HG02588 (cell line): Measurements from ENCODE around the gene GLIPR2.
A peak's percentile ranks its signal among the peaks of the same experiment; 100 is the strongest.
"Not testable (repeated sequence)": the region's sequence is repeated elsewhere in the genome, so short reads cannot be mapped to it uniquely, and the experiment has no call there.

Source experiments
- ATAC-seq: cut with Tn5 transposase; IDR thresholded peaks from one replicate; pipeline ENCODE4 v1.9.1; 2021; ENCODE audit warnings: mild to moderate bottlenecking, moderate library complexity; ENCODE audit not compliant: unreplicated experiment

Gene GLIPR2, protein sequence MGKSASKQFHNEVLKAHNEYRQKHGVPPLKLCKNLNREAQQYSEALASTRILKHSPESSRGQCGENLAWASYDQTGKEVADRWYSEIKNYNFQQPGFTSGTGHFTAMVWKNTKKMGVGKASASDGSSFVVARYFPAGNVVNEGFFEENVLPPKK

DNA sequence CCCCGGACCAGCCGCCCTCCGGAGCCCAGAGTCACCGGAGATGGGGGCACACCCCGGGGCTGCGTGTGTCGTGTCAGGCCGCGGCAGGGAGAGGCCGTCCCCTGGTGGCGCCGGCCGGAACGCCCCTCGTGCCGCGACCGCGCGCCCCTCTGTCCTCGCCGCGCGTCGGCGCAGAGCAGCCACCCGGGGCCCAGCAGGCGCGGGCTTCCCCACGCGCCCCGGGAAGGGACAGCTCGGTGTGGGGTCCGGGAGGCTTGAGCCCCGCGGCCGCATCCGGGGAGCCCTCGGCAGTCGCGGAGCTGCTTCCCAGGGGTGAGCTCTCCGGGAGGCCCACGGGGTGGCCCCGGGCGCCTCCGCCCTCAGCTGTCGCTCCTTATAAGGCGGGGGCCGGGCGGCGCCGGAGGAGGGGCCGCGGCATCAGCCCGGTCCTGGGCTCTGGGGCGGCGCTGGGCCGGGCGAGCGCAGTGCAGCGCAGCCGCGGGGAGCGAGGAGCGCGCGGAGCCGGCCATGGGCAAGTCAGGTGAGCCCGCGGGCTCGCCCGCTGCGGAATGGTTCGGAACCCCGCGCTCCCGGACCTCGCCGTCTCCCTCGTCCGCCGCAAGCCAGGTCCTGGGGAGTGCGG is at the start of gene GLIPR2:
GLIPR2 (plus strand) TSS at position 462 of the 622 bp plus-strand sequence; CDS start at position 508, 46 bp downstream.
- peak; percentile 94 for ATAC-seq

DNA sequence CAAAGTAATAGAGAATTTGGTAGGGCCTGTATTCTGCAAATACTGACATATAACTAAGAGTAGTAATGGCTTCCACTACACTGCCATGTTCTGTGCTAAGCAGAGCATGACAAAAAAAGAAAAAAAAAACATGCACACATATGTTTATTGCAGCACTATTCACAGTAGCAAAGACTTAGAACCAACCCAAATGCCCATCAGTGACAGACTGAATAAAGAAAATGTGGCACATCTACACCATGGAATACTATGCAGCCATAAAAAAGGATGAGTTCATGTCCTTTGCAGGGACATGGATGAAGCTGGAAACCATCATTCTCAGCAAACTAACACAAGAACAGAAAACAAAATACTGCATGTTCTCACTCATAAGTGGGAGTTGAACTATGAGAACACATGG is 49.5 kb upstream of the GLIPR2 start:
- not testable (repeated sequence) for ATAC-seq

DNA sequence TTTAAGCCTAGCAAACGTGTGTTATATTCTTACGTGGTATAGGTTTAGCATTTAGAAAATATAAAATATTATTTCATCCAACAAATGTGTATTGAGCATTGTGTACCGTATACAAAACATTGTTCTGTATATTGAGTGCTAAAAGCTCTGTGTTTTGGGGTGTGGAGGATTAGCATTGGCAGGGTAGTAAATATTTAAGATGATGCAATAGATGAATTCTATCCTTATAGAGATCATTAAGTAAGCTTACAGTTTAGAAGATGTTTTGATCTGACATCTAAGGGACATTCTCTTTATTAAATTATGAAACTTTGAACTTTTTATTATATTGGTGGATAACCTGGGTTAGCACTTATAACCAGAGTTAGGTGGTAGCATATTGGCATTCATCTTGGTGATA is 48.5 kb upstream of the GLIPR2 start:
- ATAC-seq, result no peak

DNA sequence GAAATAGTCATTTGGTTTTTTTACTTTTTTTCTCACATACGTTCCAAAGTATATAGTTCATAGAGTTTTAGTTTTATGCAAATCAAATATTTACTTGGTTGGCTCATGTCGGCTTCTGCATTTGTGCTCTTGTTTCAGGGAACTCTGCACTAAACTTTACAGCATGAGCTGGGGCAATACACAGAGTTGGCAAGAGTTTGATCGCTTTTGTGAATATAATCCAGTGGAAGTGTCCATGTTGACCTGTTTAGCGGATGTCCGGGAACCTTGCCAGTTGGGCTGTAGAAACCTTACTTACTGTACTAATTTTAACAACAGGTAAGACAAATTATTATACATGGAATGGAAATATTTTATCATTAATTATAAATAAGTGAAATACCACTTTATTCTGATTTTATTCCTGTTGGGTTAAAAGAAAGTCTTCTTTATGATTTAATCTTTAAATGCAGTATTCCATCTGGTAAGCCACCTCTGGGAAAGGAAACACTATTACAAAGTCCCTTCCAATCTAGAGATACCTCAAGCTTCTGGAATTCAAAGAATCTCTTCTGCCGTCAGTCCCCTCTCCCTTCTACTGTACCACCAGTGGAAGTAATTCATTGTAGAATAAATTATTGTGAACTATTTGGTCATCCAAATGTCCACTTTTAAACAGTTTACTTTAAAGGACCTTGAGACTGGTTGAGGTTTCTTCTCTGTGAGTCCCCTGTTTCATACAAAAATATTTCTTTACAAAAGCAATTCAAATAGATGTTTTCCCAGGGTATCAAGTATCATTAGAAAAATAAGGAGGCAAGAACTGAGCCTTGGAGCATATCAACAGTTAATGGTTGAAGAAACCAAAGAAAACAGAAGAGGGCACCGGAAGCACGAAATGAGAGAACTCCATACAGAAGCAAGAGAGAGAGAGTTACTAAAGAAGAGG is 45.2 kb upstream of the GLIPR2 start:
- ATAC-seq, result no peak

DNA sequence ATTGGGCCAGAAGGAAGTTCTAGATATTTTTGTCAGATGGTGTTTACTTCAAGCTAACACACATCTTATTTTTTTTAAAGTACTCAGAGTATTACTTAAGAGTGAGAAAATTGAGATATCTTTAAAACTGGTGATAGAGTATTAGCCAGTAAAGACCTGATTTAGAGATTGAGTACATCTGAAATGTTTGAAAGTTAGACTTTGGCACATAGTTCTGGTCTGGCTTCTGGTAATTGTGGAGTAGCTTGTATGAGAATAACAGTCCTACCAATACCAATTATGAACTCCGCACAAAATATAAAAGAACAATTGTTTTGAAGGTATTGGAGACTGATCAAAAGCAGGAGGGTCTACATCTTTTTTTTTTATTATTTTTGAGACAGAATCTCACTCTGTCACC is 44.5 kb upstream of the GLIPR2 start:
- ATAC-seq, result no peak

DNA sequence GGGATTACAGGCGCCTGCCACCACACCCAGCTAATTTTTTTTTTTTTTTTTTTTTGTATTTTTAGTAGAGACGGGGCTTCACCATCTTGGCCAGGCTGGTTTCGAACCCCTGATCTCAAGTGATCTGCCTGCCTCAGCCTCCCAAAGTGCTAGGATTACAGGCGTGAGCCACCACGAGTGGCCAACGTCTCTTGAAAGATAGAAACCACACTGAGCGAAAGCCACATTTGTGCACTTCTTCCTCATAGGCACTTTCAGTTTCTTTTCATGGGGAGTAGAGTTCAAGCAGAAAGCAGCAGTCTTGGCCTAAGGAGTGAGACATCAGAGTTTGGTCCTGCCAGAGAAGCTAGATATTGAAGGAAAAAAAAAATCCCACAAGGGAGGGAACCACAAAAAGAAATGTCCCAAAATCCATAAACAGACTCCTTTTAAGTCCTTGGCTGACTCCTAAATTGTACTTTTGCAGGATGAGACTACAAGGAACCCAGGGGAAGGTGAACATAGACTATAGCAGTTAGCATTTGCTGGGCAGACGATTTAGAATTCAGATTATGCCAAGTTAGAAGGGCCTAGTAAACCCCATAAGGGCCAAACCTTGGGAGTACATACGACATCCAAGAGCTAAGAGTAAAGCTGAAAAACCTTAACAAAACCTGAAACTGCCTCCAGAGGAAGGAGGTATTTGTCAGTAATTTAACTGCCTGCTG is 43.9 kb upstream of the GLIPR2 start:
- ATAC-seq, result no peak

DNA sequence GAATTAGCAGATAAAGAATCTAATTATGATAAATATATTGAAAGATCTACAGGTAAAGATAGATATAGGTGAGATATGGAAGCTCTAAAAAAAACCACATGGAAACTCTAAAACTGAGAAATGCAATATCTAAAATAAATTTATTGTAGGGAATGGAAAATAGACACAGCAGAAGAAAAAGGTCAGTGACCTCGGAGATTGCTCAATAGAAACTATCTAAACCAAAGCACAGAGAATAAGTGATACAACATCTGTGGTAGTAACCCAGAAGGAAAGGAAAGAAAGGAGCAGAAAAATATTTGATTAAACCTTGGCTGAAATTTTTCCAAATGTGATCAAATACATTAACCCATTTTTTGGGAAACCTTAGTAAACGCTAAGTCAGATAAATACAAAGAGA is 43.1 kb upstream of the GLIPR2 start:
- no peak for ATAC-seq

DNA sequence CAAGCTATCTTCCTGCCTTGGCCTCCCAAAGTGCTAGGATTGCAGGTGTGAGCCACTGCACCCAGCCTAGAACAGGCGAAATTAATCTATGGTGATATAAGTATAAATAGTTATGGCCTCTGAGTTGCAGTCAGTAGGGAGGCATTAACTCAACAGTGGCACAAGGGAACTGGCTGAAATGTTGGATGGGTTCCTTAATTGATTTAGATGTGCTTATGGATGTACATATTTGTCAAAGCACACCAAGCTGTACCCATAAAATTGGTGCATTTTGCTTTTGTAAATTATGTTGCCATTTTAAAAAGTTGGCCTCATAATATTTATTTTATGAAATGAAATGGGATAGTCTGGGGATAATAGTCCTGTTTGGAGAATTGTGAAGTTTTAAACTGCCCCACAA is 36.8 kb upstream of the GLIPR2 start:
- no peak for ATAC-seq

DNA sequence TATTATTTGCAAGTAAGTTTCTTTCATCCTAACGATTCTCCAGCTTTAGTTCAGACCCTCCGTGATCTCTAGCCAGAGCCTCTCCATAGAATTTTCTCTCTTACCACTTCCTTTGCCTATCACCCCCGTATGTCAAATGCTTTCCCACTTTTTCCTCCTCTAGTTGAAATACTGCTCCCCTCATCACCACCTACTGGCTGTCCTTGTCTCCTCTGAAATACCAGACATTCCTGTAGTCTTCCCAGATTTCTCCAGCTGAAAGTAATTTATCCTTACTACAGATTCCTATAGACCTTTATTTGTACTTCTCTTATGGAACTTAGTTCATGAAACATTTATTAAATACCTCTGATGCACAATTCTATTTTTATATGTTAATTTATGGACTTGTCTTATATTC is 36.0 kb upstream of the GLIPR2 start:
- no peak for ATAC-seq

DNA sequence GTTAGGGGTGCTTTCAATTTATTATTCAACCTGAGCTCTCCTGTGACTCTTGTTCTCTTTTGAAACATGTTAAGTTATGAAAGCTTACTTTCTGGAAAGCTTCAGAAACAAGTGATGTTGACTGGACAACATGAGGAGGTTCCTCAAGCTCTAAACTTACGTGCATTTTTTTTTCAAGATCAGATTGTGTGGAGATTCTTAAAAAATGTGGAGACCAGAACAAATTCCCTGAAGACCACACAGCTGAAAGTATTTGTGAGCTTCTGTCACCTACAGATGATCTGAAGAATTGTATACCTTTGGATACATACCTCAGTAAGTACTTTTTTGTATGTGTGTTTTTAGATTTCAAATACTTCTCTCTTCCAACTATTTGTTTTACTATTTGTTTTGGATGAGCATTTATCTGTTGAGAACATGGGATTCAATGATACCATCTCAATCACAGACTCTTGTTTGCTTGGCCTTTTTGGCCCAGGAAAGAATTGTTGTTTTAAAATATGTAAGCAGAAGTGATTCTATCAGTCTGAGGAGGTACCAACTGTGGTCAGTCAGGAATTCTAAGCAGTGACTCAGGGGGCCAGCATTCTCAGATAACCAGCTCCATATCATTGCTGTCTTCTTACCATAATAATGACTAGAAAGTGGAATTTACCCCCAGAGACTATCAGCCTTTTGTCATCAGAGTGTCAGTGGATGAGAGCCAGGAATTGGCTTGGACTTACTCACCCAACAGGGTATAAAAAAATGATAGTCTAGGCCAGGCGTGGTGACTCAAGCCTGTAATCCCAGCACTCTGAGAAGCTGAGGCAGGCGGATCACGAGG is 34.4 kb upstream of the GLIPR2 start:
- ATAC-seq, result no peak

DNA sequence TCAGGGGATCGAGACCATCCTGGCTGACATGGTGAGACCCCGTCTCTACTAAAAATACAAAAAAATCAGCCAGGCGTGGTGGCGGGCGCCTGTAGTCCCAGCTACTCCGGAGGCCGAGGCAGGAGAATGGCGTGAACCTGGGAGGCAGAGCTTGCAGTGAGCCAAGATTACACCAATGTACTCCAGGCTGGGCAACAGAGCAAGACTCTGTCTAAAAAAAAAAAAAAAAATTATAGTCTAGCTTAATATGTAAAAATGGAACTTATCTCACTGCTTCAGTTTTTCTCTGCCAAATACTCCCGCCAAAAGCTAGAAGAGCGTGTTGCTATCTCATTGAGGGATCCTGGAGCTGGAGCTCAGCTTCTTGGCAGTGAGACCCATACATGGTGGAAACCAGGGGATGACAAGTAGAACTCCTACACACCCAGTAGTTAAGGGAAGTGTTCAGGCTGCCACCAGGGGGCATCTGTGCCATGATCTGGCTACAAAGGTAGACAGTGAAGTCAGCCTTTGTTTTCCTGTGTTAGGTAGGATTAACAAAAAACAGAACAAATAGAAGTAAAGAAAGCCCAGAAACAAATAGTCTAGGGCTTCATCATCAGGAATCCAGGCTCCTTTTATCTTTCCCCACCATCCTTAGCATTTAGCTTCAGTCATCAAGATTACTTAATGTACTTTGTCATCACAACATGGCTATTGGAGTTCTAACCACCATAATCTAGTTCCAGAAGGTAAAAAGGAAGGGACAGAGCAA is 33.6 kb upstream of the GLIPR2 start:
- ATAC-seq, result no peak

DNA sequence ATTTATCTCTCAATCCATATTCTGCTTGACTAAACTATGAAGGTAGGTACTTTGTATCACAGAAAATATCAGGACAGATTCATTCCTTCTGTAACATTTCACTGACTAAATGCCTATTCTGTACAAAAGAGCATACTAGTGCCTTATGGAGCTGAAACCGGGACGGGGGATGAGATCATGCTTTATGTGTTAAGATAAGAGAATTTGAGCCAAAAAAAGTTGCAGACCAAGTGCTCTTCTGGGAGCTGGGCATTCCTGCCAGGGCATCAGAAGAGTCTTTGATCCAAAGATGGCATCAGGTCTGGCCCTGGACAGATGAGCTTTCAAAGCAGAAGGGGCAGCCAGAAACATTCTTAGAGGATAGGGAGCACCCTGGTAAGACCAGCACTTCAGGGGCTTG is 27.5 kb upstream of the GLIPR2 start:
- ATAC-seq, result no peak

DNA sequence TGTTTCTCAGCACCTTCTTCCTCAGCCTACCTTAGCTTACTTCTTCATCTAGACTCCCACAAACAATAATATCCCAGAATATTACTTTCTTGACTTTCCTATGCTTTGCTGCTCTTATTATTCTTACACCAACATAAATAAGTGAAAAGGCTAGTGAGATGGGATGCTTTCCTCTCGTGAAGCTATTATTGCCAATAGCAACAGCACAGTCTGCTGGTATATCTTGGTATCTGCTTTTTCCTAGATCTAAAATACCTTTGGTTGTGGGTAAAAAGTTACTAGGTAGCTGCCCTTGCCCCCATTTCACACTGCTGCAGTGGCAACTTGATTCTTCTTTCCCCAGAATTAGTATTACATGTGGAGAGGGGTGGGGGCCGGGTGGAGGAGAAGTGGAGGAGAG is 26.1 kb upstream of the GLIPR2 start:
- ATAC-seq, result no peak

DNA sequence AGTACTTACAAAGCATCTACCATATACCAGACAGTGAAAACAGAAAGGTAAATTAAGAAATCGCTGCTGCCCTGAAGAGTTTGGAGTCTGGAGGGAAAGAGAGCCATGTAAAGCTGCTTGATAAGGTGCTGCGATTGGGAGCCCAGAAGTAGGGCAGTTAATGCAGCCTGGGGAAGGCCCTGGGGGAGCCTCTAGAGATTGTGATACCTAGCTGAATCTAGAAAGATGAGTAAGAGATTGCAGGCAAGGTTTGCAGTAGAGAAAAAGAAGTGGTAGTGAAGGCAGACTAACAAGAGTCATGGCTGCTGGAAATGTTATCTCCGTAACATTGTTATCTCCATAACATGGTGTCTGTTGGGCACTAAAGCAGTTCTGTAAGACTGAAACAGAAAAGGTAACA is 24.0 kb upstream of the GLIPR2 start:
- ATAC-seq, result no peak

DNA sequence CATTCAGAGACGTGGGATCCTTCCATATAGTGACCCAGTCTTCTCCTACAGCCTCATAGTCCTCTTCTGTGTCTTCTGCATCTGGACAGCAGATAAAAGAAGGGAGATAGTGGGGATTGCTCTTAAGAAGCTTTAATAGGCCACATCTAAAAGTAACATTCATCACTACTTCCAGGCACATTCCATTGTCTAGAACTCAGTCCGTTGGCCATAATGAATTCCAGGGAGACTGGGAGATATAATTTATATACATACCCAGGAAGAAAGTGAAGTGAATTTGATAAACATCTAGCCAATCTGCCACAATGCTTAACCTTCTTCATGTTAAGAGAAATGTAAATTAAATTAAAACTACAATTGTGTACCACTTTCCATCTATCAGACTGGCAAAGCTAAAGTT is 22.5 kb upstream of the GLIPR2 start:
- ATAC-seq, result no peak

DNA sequence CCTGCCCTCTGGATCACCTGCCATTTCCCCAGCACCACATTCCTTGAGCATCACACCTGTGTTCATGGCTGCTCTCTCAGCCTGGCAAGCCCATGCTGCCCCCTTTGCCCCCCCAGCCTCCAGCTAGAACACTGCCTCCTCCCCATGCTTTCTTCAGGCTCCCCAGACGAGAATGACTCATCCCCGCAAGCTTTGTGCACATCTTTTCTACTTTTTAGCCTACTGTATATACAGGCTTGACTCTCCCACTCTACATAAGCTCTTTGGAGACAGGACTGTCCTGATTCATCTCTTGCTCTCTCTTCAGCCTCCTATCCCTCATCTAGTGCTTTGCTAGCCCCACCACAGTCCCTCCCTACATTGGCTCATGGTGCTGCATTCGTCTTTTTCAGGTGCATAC is 19.9 kb upstream of the GLIPR2 start:
- ATAC-seq, result no peak

DNA sequence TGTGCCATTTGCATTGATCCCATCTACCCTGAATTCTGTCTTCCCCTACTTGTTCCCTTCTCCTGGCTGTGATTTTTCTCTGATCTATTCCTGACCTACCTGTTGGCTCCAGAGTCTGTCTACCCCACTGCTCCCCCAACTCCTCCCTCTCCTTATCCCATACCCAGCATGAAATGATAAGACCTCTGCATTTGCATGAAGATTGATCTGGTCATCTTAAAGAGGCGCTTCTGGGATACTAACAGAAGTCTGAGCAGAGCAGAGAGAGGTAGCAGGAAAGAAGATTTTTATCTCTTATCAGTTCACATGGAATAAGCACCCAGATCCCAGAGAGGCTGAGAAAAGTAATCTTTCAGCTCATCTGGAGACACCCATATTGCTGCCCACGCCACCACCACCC is 18.3 kb upstream of the GLIPR2 start:
- no peak for ATAC-seq

DNA sequence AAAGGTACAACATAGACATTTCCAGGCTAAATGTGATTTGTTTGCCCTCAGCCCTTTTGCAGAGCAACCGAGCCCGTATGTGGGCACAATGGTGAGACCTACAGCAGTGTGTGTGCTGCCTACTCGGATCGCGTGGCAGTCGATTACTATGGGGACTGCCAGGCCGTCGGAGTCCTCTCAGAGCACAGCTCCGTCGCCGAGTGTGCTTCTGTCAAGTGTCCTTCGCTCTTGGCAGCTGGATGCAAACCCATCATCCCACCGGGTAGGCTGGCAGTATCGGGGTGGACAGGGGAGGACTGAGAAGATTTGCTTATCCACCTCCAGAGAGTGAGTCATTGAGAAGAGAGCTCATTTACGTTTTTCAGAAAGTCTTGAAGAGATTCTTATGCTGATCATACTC is 17.8 kb upstream of the GLIPR2 start:
- ATAC-seq, result no peak

DNA sequence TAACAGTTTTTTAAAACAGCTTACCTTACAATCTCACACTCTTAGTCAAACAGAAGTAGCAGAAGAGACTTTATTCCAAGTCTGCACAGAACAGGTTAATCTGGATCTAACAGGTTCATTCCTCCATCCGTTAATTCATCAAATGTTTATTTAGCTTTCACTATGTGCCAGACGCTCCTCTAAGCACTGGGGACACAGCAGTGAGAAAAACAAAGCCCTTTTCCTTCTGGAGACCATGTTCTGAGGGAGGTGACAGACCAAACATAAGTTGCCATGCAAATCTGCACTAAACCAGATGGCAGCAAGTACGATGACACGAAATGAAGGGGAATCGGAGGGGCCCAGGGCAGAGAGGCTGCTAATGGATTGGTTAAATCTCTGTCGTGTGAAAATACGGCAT is 17.1 kb upstream of the GLIPR2 start:
- ATAC-seq, result no peak

DNA sequence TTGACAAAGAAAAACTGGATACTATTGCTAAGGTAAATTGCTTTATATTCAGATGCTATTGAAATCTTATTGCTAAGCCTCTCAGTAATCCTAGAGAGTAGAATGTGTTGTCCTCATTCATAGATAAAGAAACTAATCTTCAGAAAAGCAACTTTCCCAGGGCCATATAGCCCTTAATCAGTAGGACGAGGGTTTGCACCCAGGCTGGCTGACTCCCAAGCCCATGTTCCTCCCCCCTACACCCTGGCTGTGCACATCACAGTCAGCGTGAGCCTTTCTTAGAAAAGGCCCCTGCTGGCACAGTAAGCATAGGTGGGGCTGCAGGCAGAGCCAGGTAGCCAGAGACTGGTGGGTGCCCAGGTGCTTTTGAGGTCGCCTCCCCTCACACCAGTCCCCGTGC is 15.8 kb upstream of the GLIPR2 start:
- ATAC-seq, result no peak
